Lower lobe of right lung (tissue), 2 donors: ENCODE measurements around the gene CLEC1A. TPM values are rescaled to one million over a fixed set of nuclear protein-coding genes. Genes with fewer than 3 reads are reported as not detected.

Experiments used
- ATAC-seq, 2 donors: fragments of 200-7000 bp; cut with Tn5 transposase; one replicate each; pipeline ENCODE4 v1.9.1; 2020 to 2022; ENCODE audit warnings: mild to moderate bottlenecking in 2 of 2, moderate library complexity in 2 of 2
- DNase-seq: peaks from one replicate; pipeline ENCODE4 v3.0.0-alpha.2; 2020
- H3K27ac ChIP-seq: fragments of 200-600 bp; one replicate; pipeline ENCODE4 v1.8.0; 2022
- H3K27me3 ChIP-seq: fragments of 200-600 bp; one replicate; pipeline ENCODE4 v1.8.0; 2022; ENCODE audit warnings: low read depth
- H3K36me3 ChIP-seq: fragments of 200-600 bp; one replicate; pipeline ENCODE4 v1.8.0; 2022; ENCODE audit warnings: mild to moderate bottlenecking
- H3K4me1 ChIP-seq: fragments of 200-600 bp; one replicate; pipeline ENCODE4 v1.8.0; 2022
- H3K4me3 ChIP-seq: fragments of 200-600 bp; one replicate; pipeline ENCODE4 v1.8.0; 2022; ENCODE audit warnings: mild to moderate bottlenecking
- H3K9me3 ChIP-seq: fragments of 200-600 bp; one replicate; pipeline ENCODE4 v1.8.0; 2022
- intact Hi-C: fragments of 100-400 bp; cut with DNase I; formaldehyde crosslinking; loops from one replicate; pipeline ENCODE4 v1.11.0; 2022
- total RNA-seq: library from RNA; stranded (reverse); fragmentation: NEBNext Ultra II Directional; extraction: Animal tissue kit (Norgen Biotek cat#: 25700); gene quantifications from one replicate; pipeline ENCODE4 v1.2.1, GENCODE V29; 2021
- TF ChIP-seq, protein P1 (sequence below): fragments of 200-600 bp; IDR thresholded peaks from one replicate; pipeline ENCODE4 v1.8.0; 2022; ENCODE audit warnings: antibody characterized with exemption, mild to moderate bottlenecking
- donor health status: DM: no; HTN: yes; CAD: no; lungs with severe emphysema.

The CLEC1A gene
- total RNA-seq, 1 donor from 2014 or later = 9.7 TPM

DNA sequence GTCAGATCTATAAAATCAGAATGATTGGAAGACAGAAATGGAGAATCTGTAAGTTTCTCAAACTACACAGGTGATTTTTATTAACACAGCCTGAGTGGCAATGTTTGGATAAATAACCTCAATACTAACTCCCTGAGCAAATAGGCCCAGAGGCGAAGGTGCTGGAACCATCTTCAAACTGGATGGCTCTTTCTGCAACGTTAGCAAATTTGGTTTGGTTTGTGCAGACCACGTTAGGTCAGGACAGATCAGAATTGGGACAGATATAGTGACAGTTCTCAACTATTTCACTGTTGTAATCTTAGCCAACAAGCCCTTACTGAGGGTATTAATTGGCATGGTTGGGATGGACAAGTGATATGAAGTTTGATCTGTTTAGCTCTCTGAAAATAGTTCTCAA lies 77.4 kb downstream of the CLEC1A start:
- DNase-seq (no peak), ATAC-seq (no peak)
- no peaks in the 10 kb centered on the region for H3K4me1 ChIP-seq
- H3K36me3 ChIP-seq = no peaks in the 10 kb centered on the region
- H3K9me3 ChIP-seq = no peaks in the 10 kb centered on the region
- intact Hi-C loops = no loop called here
- H3K4me3 ChIP-seq = no peak overlapping the region
- no peaks in the 10 kb centered on the region for H3K27me3 ChIP-seq
- no peak overlapping the region for H3K27ac ChIP-seq
- TF ChIP-seq, protein P1, sequence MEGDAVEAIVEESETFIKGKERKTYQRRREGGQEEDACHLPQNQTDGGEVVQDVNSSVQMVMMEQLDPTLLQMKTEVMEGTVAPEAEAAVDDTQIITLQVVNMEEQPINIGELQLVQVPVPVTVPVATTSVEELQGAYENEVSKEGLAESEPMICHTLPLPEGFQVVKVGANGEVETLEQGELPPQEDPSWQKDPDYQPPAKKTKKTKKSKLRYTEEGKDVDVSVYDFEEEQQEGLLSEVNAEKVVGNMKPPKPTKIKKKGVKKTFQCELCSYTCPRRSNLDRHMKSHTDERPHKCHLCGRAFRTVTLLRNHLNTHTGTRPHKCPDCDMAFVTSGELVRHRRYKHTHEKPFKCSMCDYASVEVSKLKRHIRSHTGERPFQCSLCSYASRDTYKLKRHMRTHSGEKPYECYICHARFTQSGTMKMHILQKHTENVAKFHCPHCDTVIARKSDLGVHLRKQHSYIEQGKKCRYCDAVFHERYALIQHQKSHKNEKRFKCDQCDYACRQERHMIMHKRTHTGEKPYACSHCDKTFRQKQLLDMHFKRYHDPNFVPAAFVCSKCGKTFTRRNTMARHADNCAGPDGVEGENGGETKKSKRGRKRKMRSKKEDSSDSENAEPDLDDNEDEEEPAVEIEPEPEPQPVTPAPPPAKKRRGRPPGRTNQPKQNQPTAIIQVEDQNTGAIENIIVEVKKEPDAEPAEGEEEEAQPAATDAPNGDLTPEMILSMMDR = no peak

Other genes starting within 250 kb of the CLEC1A start
- 24.8 TPM for gene CLEC2B, start 229.6 kb downstream of the CLEC1A start, total RNA-seq
- not detected for gene KLRF2, start 217.5 kb downstream of the CLEC1A start, total RNA-seq
- not detected for gene CLEC2A, start 166.6 kb downstream of the CLEC1A start, total RNA-seq
- gene CLEC12A, start 127.6 kb downstream of the CLEC1A start, total RNA-seq = 88.3 TPM
- 0.95 TPM for gene CLEC1B, start 99.9 kb downstream of the CLEC1A start, total RNA-seq
- 1.7 TPM for gene CLEC12B, start 88.4 kb downstream of the CLEC1A start, total RNA-seq
- gene CLEC9A, start 68.3 kb downstream of the CLEC1A start, total RNA-seq = 0.30 TPM
- gene CLEC7A, start 31.2 kb upstream of the CLEC1A start, total RNA-seq = 79.5 TPM
- gene OLR1, start 73.1 kb upstream of the CLEC1A start, total RNA-seq = 172 TPM
- gene TMEM52B, start 80.0 kb upstream of the CLEC1A start, total RNA-seq = 3.6 TPM
- gene GABARAPL1, start 113.9 kb upstream of the CLEC1A start, total RNA-seq = 108 TPM
- 13.6 TPM for gene KLRD1, start 208.9 kb upstream of the CLEC1A start, total RNA-seq